Testis (tissue), 2 donors: Measurements from ENCODE around the gene MASP1.

ENCODE experiments used
- CTCF ChIP-seq, 3 experiments: fragments of 450-650 bp in 2 of 3; fragments of 200-600 bp in 1 of 3; sonication (generic) in 1 of 3; IDR thresholded peaks; one replicate each; pipeline ENCODE4 v1.5.1; 2016 to 2019; ENCODE audit warnings: antibody characterized with exemption in 3 of 3, mild to moderate bottlenecking in 2 of 3, moderate library complexity in 1 of 3
- POLR2A ChIP-seq: fragments of 450-650 bp; IDR thresholded peaks from one replicate; pipeline ENCODE4 v1.6.1; 2017; ENCODE audit warnings: antibody characterized with exemption, mild to moderate bottlenecking, moderate library complexity

- TF ChIP-seq POLR2A: no peak
- TF ChIP-seq CTCF (IDR thresholded peaks at IDR 0.05): no peak
Observed at GRCh38 chr3:187237741-187238140, 53.8 kb downstream of the MASP1 start.
